ENCODE measurements around the gene MAP4K4. TPM values are rescaled to one million over a fixed set of nuclear protein-coding genes. Genes with fewer than 3 reads are reported as not detected.

Gene MAP4K4
- total and polyA plus RNA-seq, 2 of the 13 experiments (the other 11 are each of a cell fraction or from before 2014, with no cell fraction given): 105 to 264 TPM

DNA sequence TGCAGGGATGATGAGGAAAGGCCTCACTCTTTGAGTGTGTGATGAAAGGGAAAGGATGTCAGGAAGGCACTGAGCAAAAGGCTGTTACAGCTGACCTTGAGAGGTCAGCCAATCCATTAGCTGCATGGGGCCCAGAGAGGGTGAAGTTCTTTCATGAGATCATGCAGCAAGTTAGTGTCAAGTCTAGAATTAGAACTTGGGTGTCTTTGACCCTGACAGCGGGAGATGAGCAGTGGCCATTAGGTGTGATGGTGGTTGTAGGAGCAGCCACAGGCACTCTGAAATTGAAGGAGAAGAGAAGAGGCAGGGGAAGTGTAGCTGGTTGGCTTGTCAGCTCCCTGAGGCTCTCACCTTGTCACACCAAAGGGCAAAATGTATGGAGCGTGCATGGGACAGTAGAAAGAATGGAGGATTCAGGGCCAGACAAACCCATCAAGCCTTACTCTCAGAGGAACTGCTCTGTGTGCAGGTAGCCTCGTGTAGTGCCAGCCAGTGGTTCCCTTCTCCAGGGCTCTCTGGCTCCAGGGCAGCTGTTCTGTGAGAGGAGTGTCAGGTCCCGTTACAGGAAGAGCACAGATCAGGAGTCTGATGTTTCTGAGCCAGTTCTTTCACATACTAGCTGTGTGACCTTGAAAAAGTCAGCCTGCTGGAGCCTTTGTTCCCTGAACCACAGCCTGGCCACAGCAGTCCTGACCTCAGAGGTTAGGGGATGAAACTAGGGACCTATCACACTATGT, 35.9 kb downstream of the MAP4K4 start (continued):
- TF ChIP-seq ZNF672 (CRISPR knock-in tag; IDR thresholded peaks at IDR 0.05) (no peak), TAF15 (IDR thresholded peaks at IDR 0.05; ENCODE audit: low read depth, low read length, poor library complexity, severe bottlenecking) (no peak), HNRNPL (IDR thresholded peaks at IDR 0.05; ENCODE audit: low read depth, low read length) (no peak), ZNF883 (CRISPR knock-in tag; IDR thresholded peaks at IDR 0.05; ENCODE audit: not compliant biosample characterization) (no peak), SRSF4 (IDR thresholded peaks at IDR 0.05; ENCODE audit: low read depth, low read length, poor library complexity, severe bottlenecking) (no peak), DNMT3B (CRISPR knock-in tag; conservative IDR thresholded peaks at IDR 0.05) (no peak; the same call in none of the 2 replicates)
- TF ChIP-seq, protein P1, sequence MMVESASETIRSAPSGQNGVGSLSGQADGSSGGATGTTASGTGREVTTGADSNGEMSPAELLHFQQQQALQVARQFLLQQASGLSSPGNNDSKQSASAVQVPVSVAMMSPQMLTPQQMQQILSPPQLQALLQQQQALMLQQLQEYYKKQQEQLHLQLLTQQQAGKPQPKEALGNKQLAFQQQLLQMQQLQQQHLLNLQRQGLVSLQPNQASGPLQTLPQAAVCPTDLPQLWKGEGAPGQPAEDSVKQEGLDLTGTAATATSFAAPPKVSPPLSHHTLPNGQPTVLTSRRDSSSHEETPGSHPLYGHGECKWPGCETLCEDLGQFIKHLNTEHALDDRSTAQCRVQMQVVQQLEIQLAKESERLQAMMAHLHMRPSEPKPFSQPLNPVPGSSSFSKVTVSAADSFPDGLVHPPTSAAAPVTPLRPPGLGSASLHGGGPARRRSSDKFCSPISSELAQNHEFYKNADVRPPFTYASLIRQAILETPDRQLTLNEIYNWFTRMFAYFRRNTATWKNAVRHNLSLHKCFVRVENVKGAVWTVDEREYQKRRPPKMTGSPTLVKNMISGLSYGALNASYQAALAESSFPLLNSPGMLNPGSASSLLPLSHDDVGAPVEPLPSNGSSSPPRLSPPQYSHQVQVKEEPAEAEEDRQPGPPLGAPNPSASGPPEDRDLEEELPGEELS (CRISPR knock-in tag; IDR thresholded peaks at IDR 0.05): peak; percentile 63; the same call in 1 of the 2 replicates
- TF ChIP-seq, protein P2, sequence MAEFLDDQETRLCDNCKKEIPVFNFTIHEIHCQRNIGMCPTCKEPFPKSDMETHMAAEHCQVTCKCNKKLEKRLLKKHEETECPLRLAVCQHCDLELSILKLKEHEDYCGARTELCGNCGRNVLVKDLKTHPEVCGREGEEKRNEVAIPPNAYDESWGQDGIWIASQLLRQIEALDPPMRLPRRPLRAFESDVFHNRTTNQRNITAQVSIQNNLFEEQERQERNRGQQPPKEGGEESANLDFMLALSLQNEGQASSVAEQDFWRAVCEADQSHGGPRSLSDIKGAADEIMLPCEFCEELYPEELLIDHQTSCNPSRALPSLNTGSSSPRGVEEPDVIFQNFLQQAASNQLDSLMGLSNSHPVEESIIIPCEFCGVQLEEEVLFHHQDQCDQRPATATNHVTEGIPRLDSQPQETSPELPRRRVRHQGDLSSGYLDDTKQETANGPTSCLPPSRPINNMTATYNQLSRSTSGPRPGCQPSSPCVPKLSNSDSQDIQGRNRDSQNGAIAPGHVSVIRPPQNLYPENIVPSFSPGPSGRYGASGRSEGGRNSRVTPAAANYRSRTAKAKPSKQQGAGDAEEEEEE (CRISPR knock-in tag; IDR thresholded peaks at IDR 0.05; ENCODE audit: borderline replicate concordance): 0 out of 2 replicates have a peak, but pooled peaks have one; percentile 29
- TF ChIP-seq, protein P3, sequence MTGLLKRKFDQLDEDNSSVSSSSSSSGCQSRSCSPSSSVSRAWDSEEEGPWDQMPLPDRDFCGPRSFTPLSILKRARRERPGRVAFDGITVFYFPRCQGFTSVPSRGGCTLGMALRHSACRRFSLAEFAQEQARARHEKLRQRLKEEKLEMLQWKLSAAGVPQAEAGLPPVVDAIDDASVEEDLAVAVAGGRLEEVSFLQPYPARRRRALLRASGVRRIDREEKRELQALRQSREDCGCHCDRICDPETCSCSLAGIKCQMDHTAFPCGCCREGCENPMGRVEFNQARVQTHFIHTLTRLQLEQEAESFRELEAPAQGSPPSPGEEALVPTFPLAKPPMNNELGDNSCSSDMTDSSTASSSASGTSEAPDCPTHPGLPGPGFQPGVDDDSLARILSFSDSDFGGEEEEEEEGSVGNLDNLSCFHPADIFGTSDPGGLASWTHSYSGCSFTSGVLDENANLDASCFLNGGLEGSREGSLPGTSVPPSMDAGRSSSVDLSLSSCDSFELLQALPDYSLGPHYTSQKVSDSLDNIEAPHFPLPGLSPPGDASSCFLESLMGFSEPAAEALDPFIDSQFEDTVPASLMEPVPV (CRISPR knock-in tag; IDR thresholded peaks at IDR 0.05): peak; percentile 73; the same call in 1 of the 2 replicates
- TF ChIP-seq, protein P4, sequence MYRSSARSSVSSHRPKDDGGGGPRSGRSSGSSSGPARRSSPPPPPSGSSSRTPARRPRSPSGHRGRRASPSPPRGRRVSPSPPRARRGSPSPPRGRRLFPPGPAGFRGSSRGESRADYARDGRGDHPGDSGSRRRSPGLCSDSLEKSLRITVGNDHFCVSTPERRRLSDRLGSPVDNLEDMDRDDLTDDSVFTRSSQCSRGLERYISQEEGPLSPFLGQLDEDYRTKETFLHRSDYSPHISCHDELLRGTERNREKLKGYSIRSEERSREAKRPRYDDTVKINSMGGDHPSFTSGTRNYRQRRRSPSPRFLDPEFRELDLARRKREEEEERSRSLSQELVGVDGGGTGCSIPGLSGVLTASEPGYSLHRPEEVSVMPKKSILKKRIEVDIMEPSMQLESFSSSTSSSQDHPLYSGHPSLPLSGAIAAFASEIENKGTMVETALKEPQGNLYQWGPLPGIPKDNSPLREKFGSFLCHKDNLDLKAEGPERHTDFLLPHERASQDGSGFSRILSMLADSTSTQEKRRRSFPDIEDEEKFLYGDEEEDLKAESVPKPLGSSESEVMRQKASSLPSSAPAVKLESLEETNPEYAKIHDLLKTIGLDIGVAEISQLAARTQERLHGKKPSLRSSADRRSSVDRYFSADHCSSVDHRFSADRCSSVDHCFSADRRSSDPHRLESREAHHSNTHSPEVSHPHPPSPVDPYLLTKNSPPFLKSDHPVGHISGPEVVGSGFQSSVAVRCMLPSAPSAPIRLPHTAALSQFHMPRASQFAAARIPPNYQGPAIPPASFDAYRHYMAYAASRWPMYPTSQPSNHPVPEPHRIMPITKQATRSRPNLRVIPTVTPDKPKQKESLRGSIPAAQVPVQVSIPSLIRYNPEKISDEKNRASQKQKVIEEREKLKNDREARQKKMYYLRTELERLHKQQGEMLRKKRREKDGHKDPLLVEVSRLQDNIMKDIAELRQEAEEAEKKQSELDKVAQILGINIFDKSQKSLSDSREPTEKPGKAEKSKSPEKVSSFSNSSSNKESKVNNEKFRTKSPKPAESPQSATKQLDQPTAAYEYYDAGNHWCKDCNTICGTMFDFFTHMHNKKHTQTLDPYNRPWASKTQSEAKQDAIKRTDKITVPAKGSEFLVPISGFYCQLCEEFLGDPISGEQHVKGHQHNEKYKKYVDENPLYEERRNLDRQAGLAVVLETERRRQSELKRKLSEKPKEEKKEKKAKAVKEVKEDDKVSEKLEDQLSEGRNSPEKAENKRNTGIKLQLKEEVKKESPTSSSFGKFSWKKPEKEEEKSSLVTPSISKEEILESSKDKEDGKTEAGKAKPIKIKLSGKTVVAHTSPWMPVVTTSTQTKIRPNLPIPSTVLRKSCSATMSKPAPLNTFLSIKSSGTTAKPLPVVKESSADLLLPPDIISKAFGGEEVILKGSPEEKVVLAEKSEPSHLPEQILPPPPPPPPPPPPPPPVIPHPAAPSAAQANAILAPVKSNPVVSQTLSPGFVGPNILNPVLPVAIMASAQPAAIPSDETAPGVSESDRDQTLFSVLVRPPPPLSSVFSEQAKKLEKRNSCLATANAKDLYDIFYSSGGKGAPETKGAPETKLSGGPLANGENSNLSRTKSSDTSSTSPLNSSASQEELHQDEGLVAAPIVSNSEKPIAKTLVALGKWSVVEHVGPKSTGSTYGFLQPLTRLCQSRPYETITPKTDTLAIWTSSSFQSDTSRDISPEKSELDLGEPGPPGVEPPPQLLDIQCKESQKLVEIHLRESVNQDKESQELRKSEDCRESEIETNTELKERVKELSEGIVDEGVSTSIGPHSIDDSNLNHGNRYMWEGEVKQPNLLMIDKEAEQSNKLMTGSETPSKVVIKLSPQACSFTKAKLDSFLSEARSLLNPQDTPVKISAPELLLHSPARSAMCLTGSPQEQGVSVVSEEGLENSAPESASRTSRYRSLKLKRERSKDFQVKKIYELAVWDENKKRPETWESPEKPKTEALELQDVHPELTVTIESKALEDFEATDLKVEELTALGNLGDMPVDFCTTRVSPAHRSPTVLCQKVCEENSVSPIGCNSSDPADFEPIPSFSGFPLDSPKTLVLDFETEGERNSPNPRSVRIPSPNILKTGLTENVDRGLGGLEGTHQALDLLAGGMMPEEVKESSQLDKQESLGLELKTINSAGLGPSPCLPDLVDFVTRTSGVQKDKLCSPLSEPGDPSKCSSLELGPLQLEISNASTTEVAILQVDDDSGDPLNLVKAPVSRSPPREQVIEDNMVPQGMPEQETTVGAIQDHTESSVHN (CRISPR knock-in tag; IDR thresholded peaks at IDR 0.05): 0 out of 2 replicates have a peak, but pooled peaks have one; percentile 9
- TF ChIP-seq, protein P5, sequence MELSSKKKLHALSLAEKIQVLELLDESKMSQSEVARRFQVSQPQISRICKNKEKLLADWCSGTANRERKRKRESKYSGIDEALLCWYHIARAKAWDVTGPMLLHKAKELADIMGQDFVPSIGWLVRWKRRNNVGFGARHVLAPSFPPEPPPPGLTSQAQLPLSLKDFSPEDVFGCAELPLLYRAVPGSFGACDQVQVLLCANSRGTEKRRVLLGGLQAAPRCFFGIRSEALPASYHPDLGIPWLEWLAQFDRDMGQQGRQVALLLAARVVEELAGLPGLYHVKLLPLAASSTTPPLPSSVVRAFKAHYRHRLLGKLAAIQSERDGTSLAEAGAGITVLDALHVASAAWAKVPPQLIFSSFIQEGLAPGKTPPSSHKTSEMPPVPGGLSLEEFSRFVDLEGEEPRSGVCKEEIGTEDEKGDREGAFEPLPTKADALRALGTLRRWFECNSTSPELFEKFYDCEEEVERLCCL (CRISPR knock-in tag; IDR thresholded peaks at IDR 0.05; ENCODE audit: borderline replicate concordance): peak; percentile 89; the same call in 1 of the 2 replicates
